Dermis microvascular lymphatic vessel endothelial cell (primary cell): ENCODE results near the gene EYS. TPM values are rescaled to one million over a fixed set of nuclear protein-coding genes. Genes with fewer than 3 reads are reported as not detected.

ENCODE experiments used
- DNase-seq, 2 donors: peaks; one replicate each; pipeline versions ENCODE4 v3.0.0 to v3.0.0-alpha.2; 2010; ENCODE audit warnings: low read depth in 2 of 2
- total RNA-seq: library from RNA; depleted of rRNA; stranded (reverse); fragments of >200 nt; gene quantifications from 2 replicates; pipeline ENCODE4 v1.2.1, GENCODE V29; 2014

EYS gene
- total RNA-seq, 1 donor from 2014 or later = 0.13 TPM

DNA sequence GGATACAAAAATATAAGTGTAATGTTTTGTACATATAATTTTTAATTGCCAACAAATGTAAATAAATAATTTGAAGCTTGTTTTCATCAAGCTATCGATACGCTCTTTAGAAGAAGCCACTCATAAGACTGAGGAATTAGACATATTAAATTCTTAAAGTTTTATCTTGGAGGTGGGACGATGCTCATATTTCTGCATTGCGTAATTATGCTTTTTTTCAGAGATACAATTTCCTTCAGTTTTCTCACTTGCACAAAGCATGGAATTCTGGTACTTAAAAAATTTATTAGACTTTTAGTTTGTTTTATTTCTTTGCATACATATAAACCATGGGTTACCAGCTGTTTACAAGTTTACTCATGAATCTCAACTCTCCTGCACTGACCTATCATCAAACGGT, 980.0 kb downstream of the EYS start:
- no peak for DNase-seq

DNA sequence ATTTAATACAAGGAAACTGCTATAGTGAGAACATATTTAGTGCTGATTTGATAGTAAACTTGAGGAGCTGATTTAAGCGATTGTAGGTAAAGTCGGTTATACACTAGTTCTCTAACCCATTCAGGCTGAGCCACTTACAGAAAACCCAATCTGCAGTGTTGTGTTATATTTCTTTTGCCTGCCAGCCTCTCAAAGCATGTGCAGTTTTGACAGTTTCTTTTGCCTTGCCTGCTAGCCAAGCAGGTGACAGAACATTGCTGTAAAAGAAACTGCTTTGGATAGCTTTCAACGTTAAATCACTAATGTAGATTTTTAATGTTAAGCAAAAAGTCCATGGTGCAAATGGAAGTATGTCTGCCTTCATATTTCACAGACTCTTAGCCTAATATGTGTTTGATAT, 982.9 kb downstream of the EYS start:
- DNase-seq = no peak

DNA sequence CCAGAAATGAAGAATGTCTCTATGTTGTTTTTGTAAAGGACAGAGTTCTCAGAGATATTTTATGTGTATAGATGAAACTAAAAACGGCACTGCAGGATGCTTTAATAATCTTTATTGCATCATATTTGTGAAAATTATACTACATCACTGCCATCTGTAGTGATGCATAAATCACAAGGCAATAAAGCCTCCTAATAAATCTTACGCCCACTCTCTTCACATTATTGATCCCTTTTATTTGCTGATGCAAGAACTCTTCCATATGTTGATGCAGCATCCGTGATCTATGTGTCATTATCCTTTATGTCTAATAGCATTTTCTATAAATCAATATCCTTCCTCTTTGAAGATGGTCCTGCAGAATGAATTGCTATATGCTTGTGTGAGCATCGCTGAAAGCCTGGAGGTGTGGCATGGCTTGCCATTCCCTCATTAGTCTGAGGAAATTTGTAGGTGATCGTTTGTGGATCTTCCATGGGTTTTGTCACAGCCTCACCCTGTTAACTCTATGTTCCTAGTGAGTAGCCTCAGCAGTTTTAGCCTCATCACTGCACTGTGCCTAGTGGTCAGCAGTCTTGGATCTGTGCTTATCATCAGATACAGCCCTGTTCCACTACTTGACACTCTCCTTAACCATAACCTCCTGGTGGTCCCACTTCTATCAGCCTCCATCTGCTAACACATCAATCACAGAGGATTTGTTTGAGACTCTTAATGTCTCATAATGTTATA, 983.5 kb downstream of the EYS start:
- no peak for DNase-seq

DNA sequence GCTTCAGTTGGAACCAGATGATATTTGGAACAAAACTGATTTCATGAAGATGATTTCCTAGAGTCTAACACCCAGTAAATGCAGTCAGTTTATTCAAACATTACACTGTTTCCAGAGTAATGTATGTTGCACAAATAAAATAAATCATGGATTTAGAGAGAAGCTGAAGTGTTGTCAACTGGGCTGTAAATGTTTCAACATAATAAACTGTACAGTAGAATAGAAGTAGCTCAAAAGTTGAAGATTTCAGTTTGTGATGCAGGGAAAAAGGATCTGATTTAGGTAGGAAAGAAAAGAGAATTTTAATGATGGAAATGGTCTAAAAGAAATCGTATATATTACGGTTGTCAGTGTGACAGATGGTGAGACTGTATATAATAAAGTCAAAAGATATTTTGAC, 985.2 kb downstream of the EYS start:
- DNase-seq = no peak

DNA sequence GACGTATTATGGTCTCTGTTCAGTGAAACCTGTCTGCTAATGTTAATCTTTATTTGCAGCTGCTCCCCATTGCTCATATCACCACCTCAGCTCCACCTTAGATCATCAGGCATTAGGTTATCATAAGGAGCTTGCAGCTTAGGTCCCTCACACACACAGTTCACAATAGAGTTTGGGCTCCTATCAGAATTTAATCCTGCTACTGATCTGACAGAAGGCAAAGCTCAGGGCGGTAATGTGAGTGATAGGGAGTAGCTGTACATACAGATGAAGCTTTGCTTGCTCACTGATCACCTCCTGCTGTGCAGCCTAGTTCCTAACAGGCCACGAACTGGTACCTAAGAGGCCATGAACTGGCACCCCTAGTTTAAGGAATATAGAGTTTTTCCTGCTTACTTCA, 989.7 kb downstream of the EYS start:
- no peak for DNase-seq

- no peak for DNase-seq
Measured at GRCh38 chr6:64715624-64716023, 991.4 kb downstream of the EYS start.

DNA sequence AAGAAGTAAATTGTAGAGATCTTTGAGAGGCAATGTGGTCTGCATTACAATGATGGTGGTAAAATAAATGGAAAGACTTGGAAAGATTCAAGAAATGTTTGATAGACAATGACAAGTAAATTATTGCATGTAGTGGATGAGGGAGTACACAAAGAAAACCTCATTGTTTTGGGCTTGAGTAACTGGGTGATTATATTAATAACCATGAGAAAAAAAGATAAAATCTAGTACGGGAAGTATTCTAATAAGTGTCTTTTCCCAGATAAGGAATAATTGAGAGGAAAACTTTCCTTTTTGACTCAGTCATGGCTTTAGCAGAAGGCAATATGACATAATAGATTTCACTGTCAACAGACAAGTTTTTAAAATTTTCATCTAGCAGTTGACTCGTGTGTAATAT, 993.0 kb downstream of the EYS start:
- peak in 1 of 2 donors; percentile 17 for DNase-seq

DNA sequence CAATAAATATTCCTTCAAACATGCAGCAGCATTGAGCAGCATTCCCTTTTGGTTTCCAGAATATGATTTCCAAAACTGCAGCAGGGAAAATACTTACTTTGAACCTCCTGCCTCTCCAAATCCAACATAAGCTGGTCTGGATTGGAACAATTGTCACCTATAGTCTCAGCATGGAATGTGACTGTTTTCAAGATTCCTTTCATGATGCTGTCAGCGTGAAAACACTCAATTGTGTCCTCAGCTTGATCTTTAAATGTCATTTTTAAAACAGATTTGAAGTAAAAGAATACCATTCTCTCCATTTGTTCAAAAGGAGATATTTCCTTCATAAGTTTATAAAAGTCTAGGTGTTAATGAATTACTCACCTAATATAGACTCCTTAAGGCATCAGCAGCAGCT, 993.9 kb downstream of the EYS start:
- no peak for DNase-seq

- DNase-seq = no peak
Measured at GRCh38 chr6:64712606-64713005, 994.4 kb downstream of the EYS start.

GRCh38 chr6:64703922-64704321, 1003.1 kb downstream of the EYS start:
- no peak for DNase-seq

- no peak for DNase-seq
Measured at GRCh38 chr6:64696053-64696452, 1011.0 kb downstream of the EYS start.

DNA sequence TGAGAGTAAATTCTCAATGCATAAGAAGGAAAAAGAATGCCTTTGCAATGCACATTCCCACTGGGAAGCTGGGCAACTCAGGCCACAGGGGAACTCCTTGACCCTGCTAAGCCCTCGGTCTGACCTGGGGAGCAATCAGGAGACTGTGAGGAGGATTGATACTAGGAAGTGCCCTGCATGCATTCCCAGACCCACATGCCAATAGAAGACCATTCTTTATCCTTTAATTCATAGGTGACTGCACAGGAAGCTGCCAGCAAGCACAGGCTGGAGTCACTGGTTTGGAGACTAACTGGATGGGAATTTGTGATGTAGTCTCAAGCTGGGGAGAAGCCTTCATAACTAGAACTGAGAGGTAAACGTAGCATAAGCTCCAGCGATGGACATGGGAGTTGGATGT, 1012.7 kb downstream of the EYS start:
- DNase-seq = no peak

GRCh38 chr6:64691064-64691463, 1016.0 kb downstream of the EYS start:
- no peak for DNase-seq

DNA sequence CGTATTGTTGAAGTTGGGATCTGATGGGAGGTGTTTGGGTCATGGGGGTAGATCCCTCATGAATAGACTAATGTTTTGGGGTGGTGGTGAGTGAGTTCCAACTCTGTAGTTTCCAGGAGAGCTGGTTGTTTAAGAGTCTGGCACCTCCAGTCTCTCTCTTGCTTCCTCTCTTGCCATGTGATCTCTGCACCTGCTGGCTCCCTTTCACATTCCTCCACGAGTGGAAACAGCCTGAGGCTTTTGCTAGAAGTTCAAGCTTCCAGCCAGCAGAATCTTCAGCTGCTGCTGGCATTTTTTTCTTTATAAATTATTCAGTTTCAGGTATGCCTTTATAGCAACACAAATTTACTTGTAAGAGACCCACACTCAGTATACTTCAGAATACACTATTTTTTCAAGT, 1021.6 kb downstream of the EYS start:
- DNase-seq = no peak

- DNase-seq = peak; percentile 17 to 88
Measured at GRCh38 chr6:64683682-64684081, 1023.3 kb downstream of the EYS start.

DNA sequence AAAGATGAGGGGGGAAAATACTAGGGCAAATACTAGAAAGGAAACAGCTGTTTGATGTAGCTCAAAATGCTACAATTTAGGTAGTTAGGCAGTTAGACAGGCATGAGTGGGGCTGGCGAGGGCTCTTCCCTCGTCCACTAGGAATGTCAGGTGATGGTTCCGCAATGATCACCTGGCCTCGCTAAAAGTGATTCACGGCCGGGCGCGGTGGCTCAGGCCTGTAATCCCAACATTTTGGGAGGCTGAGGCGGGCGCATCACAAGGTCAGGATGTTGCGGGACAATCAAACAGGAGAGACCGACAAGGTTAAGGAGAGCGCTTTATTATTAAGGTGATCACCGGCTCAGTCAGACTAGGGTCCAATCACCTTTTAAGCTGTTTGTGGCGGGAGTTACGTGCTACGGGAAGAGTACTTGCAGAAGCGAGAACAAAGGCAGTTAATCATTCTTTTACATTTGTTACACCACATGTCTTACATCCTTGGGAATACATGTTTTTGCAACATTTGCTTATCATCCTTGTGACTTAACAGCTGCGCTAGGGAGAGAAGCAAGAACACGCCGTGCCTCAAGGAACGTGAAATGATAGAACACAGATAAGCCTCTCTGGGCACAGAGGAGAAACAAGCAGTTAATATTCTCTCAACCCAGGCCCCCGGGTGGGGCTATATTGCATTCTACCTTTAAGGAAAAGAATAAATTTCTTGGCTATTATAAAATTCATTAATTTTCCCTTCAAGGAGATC, 1025.4 kb downstream of the EYS start:
- DNase-seq = no peak

DNA sequence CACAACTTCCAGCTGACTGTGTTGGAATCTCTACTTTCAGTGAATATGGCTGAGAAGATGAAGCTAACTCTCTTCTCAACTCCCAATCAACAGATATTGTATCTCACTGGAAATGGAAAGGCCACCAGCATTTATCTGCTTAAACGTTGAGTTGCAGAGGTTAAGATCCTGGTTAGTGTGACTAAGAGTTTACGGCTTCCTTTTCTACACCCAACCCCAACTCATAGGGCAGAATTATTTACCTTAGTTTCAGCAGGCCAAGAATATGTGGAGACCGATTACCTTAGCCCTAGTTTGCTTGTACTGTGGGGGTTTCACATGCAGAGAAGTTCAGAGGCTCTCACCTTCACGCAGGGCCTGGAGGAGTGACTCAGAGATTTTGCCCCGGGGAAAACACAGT, 1026.6 kb downstream of the EYS start:
- DNase-seq = peak in 1 of 2 donors; percentile 24

- no peak for DNase-seq
Measured at GRCh38 chr6:64679416-64679815, 1027.6 kb downstream of the EYS start.

- DNase-seq = no peak
Measured at GRCh38 chr6:64672651-64673050, 1034.4 kb downstream of the EYS start.

GRCh38 chr6:64672131-64672530, 1034.9 kb downstream of the EYS start:
- no peak for DNase-seq

GRCh38 chr6:64665137-64665536, 1041.9 kb downstream of the EYS start:
- no peak for DNase-seq

- DNase-seq = no peak
Measured at GRCh38 chr6:64664480-64664879, 1042.5 kb downstream of the EYS start.

DNA sequence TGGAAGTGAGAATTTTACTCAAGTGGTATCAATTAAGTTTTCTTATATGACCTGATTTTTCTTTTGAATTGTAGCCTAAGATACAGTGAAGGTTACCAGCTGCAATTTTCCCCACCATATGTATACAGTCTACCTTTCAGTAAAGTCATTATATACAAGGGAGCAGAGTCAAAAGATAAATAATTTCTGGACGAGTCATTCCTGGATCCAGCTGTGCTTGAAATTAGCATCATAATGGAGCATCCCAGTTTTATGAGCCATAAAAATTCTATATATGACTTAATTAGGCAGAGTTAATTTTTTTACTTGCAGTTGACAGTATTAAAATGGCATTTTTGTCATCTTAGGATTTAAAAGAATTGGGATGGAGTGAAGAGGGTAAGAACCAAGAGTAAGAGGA, 1063.0 kb downstream of the EYS start:
- DNase-seq = no peak
